Measurements from ENCODE around the gene ZC3H7A. TPM values are rescaled to one million over a fixed set of nuclear protein-coding genes. Genes with fewer than 3 reads are reported as not detected.

ZC3H7A gene, protein sequence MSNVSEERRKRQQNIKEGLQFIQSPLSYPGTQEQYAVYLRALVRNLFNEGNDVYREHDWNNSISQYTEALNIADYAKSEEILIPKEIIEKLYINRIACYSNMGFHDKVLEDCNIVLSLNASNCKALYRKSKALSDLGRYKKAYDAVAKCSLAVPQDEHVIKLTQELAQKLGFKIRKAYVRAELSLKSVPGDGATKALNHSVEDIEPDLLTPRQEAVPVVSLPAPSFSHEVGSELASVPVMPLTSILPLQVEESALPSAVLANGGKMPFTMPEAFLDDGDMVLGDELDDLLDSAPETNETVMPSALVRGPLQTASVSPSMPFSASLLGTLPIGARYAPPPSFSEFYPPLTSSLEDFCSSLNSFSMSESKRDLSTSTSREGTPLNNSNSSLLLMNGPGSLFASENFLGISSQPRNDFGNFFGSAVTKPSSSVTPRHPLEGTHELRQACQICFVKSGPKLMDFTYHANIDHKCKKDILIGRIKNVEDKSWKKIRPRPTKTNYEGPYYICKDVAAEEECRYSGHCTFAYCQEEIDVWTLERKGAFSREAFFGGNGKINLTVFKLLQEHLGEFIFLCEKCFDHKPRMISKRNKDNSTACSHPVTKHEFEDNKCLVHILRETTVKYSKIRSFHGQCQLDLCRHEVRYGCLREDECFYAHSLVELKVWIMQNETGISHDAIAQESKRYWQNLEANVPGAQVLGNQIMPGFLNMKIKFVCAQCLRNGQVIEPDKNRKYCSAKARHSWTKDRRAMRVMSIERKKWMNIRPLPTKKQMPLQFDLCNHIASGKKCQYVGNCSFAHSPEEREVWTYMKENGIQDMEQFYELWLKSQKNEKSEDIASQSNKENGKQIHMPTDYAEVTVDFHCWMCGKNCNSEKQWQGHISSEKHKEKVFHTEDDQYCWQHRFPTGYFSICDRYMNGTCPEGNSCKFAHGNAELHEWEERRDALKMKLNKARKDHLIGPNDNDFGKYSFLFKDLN
- 28.4 and 54.9 TPM in 2 replicates for total RNA-seq (2014; rRNA removed; shearing (Covaris generic); ENCODE audit: low replicate concordance)

- peaks cover 8% of the 10 kb centered on the region; the same call in 1 of the 2 replicates for H3K36me3 ChIP-seq (ENCODE audit: insufficient read depth, low read length)
- H3K79me2 ChIP-seq (ENCODE audit: low read length): peaks cover 50% of the 10 kb centered on the region
- peak within 1 kb of the TSS; percentile 45; the same call in 1 of the 2 replicates for H2AFZ ChIP-seq (ENCODE audit: low read length)
- peak; percentile 98 for DNase-seq
- H3K27ac ChIP-seq (ENCODE audit: low read length): peak within 1 kb of the TSS; percentile 91
- H3K9me2 ChIP-seq (replicated peaks; ENCODE audit: insufficient read depth, low read length): no peaks in the 10 kb centered on the region
- peak within 1 kb of the TSS; percentile 95 for H3K9ac ChIP-seq (ENCODE audit: low read length)
- H3K4me2 ChIP-seq (ENCODE audit: low read depth, low read length, poor library complexity, severe bottlenecking): peak within 1 kb of the TSS; percentile 96
- no peaks in the 10 kb centered on the region for H3K27me3 ChIP-seq (ENCODE audit: low read length)
- peak within 1 kb of the TSS; percentile 94 for H3K4me3 ChIP-seq (ENCODE audit: low read length)
- H3K9me3 ChIP-seq (ENCODE audit: low read length): no peaks in the 10 kb centered on the region
- peaks cover 10% of the 10 kb centered on the region for H4K20me1 ChIP-seq (ENCODE audit: insufficient read depth, low read depth, low read length)
- peaks cover 48% of the 10 kb centered on the region for H3K4me1 ChIP-seq (ENCODE audit: low read length)
Observed at GRCh38 chr16:11797166-11797956, at the start of gene ZC3H7A. Gene ZC3H7A (minus strand): TSS chr16:11797258. CDS start chr16:11782354, 14,904 bp downstream.

DNA sequence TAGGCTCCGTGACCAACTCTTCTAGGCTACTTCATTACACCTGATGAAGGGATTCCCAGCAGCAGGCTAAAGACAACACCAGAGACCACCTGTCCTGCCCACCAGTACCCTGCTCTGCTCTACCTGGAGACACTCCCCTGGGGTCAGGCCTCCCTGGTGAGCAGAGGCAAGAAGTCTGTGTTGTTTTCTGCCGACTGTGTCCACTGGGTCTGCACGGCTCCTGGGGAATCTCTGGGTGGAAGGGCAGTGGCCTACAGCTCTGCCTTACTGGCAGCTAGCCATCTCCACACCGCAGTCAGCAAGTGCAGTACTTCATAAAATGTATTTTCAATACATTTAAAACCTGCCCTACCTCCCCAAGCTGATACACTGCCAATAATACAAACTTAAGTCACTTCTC lies 47.4 kb upstream of the ZC3H7A start:
- no peak overlapping the region for H3K4me2 ChIP-seq (ENCODE audit: low read depth, low read length, poor library complexity, severe bottlenecking)
- no peak overlapping the region for H2AFZ ChIP-seq (ENCODE audit: low read length)
- H3K36me3 ChIP-seq (ENCODE audit: insufficient read depth, low read length): peaks cover 82% of the 10 kb centered on the region
- H3K4me1 ChIP-seq (ENCODE audit: low read length): no peaks in the 10 kb centered on the region
- no peaks in the 10 kb centered on the region for H3K27me3 ChIP-seq (ENCODE audit: low read length)
- no peak overlapping the region for H3K27ac ChIP-seq (ENCODE audit: low read length)
- DNase-seq: no peak
- H3K9ac ChIP-seq (ENCODE audit: low read length): no peak overlapping the region
- H3K9me3 ChIP-seq (ENCODE audit: low read length): no peaks in the 10 kb centered on the region
- no peaks in the 10 kb centered on the region for H3K9me2 ChIP-seq (replicated peaks; ENCODE audit: insufficient read depth, low read length)
- peaks cover 34% of the 10 kb centered on the region for H4K20me1 ChIP-seq (ENCODE audit: insufficient read depth, low read depth, low read length)
- peaks cover 42% of the 10 kb centered on the region for H3K79me2 ChIP-seq (ENCODE audit: low read length)
- no peak overlapping the region for H3K4me3 ChIP-seq (ENCODE audit: low read length)

- no peak overlapping the region for H2AFZ ChIP-seq (ENCODE audit: low read length)
- peaks cover 33% of the 10 kb centered on the region for H4K20me1 ChIP-seq (ENCODE audit: insufficient read depth, low read depth, low read length)
- H3K4me1 ChIP-seq (ENCODE audit: low read length): no peaks in the 10 kb centered on the region
- no peak overlapping the region for H3K27ac ChIP-seq (ENCODE audit: low read length)
- no peak for DNase-seq
- H3K9ac ChIP-seq (ENCODE audit: low read length): no peak overlapping the region
- H3K79me2 ChIP-seq (ENCODE audit: low read length): peaks cover 36% of the 10 kb centered on the region
- H3K9me2 ChIP-seq (replicated peaks; ENCODE audit: insufficient read depth, low read length): no peaks in the 10 kb centered on the region
- no peaks in the 10 kb centered on the region for H3K27me3 ChIP-seq (ENCODE audit: low read length)
- no peak overlapping the region for H3K4me3 ChIP-seq (ENCODE audit: low read length)
- H3K4me2 ChIP-seq (ENCODE audit: low read depth, low read length, poor library complexity, severe bottlenecking): no peak overlapping the region
- H3K36me3 ChIP-seq (ENCODE audit: insufficient read depth, low read length): peaks cover 81% of the 10 kb centered on the region
- H3K9me3 ChIP-seq (ENCODE audit: low read length): no peaks in the 10 kb centered on the region
Observed at GRCh38 chr16:11843861-11844260, 46.8 kb upstream of the ZC3H7A start.

- H3K4me1 ChIP-seq (ENCODE audit: low read length): no peaks in the 10 kb centered on the region
- DNase-seq: no peak
- no peak overlapping the region for H2AFZ ChIP-seq (ENCODE audit: low read length)
- no peak overlapping the region for H3K4me2 ChIP-seq (ENCODE audit: low read depth, low read length, poor library complexity, severe bottlenecking)
- peaks cover 80% of the 10 kb centered on the region for H3K36me3 ChIP-seq (ENCODE audit: insufficient read depth, low read length)
- no peak overlapping the region for H3K4me3 ChIP-seq (ENCODE audit: low read length)
- no peaks in the 10 kb centered on the region for H3K9me2 ChIP-seq (replicated peaks; ENCODE audit: insufficient read depth, low read length)
- no peak overlapping the region for H3K9ac ChIP-seq (ENCODE audit: low read length)
- H4K20me1 ChIP-seq (ENCODE audit: insufficient read depth, low read depth, low read length): peaks cover 26% of the 10 kb centered on the region
- H3K79me2 ChIP-seq (ENCODE audit: low read length): peaks cover 29% of the 10 kb centered on the region
- no peaks in the 10 kb centered on the region for H3K27me3 ChIP-seq (ENCODE audit: low read length)
- H3K9me3 ChIP-seq (ENCODE audit: low read length): no peaks in the 10 kb centered on the region
- H3K27ac ChIP-seq (ENCODE audit: low read length): no peak overlapping the region
Observed at GRCh38 chr16:11843206-11843605, 46.1 kb upstream of the ZC3H7A start.

DNA sequence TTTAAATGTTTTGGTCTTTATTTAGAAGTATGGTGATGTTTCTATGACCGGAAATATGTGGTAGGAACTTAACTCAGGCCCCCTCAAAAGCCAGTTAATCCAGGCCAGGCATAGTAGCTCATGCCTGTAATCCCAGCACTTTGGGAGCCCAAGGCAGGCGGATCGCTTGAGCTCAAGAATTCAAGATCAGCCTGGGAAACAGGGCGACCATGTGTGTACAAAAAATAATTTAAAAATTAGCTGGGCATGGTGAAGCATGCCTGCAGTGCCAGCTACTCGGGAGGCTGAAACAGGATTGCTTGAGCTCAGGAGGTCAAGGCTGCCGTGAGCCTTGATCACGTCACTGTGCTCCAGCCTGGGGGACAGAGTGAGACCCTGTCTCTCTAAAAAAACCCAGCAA lies 44.0 kb upstream of the ZC3H7A start:
- H3K4me1 ChIP-seq (ENCODE audit: low read length): no peaks in the 10 kb centered on the region

DNA sequence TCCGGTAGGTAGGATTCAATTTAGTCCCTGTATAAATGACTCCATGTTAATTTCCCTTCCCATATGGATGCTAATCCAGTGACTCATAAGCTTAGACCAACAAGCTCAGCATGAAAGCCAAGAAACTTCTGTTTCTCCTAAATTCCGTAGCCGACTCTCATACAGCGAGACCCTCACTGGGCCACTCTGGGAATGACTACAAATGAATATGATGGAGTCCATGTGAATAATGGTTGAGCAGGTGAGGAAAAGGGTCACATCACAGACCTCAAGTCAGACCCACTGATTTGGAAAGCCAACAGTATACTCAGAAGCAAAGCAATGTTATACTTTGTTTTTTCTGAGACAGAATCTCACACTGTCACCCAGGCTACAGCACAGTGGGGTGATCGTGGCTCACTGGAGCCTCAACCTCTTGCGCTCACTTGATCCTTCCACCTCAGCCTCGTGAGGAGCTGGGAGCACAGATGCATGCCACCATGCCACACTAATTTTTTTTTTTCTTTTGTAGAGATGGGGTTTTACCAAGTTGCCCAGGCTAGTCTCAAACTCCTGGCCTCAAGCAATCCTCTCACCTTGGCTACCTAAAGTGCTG lies 39.7 kb upstream of the ZC3H7A start:
- H3K36me3 ChIP-seq (ENCODE audit: insufficient read depth, low read length): peaks cover 51% of the 10 kb centered on the region
- no peak overlapping the region for H3K9ac ChIP-seq (ENCODE audit: low read length)

More for the DNA sequence above, 44.0 kb upstream of the ZC3H7A start:
- Histone ChIP-seq H3K4me3 (ENCODE audit: low read length) (no peak overlapping the region), H2AFZ (ENCODE audit: low read length) (no peak overlapping the region), H3K9me3 (ENCODE audit: low read length) (no peaks in the 10 kb centered on the region), H4K20me1 (ENCODE audit: insufficient read depth, low read depth, low read length) (peaks cover 26% of the 10 kb centered on the region), H3K27ac (ENCODE audit: low read length) (no peak overlapping the region), H3K79me2 (ENCODE audit: low read length) (peaks cover 11% of the 10 kb centered on the region; the same call in 1 of the 2 replicates), H3K9ac (ENCODE audit: low read length) (no peak overlapping the region), H3K9me2 (replicated peaks; ENCODE audit: insufficient read depth, low read length) (no peaks in the 10 kb centered on the region), H3K36me3 (ENCODE audit: insufficient read depth, low read length) (peaks cover 80% of the 10 kb centered on the region), H3K27me3 (ENCODE audit: low read length) (no peaks in the 10 kb centered on the region), H3K4me2 (ENCODE audit: low read depth, low read length, poor library complexity, severe bottlenecking) (no peak overlapping the region)
- DNase-seq: no peak

DNA sequence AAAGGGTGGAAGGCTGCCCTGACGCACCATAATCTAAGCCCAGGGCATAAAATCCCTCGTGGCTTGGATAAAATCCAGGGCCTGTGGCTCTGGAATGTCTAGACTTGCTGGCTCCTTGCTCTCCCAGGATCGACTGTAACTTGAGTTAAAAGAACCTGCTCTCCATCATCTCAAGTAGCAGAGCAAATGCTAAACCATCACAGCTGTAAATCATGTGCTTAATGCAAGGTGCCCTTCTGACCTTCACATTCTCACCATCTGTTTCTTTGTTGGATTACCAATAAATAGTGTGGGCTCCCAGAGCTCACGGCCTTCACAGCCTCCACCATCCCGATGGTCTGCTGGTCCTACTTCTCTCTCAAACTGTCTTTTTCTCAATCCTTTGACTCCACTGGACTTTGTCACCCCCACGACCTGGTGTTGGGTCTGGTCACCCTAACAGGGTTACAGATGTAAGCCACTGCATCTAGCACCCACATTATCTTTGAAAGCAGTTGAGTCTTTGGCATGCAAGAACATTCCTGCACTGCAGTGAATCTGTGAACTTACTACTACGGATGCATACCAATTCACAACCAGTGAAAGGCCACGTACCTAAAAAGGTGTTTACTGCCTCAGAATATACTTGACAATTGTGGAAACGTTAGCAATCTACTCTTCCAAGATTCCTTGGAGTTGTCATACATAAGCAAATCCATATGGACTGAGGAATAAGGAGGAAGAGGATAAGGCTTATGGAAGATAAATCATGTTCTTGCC lies 39.0 kb upstream of the ZC3H7A start:
- H3K79me2 ChIP-seq (ENCODE audit: low read length): no peaks in the 10 kb centered on the region
- no peaks in the 10 kb centered on the region for H3K4me1 ChIP-seq (ENCODE audit: low read length)
- no peak for DNase-seq
- H3K4me3 ChIP-seq (ENCODE audit: low read length): no peak overlapping the region
- no peaks in the 10 kb centered on the region for H3K9me2 ChIP-seq (replicated peaks; ENCODE audit: insufficient read depth, low read length)
- H3K27me3 ChIP-seq (ENCODE audit: low read length): no peaks in the 10 kb centered on the region
- H3K9me3 ChIP-seq (ENCODE audit: low read length): no peaks in the 10 kb centered on the region
- no peak overlapping the region for H3K9ac ChIP-seq (ENCODE audit: low read length)
- peaks cover 13% of the 10 kb centered on the region for H4K20me1 ChIP-seq (ENCODE audit: insufficient read depth, low read depth, low read length)
- no peak overlapping the region for H3K27ac ChIP-seq (ENCODE audit: low read length)
- no peak overlapping the region for H2AFZ ChIP-seq (ENCODE audit: low read length)
- H3K36me3 ChIP-seq (ENCODE audit: insufficient read depth, low read length): peaks cover 45% of the 10 kb centered on the region
- H3K4me2 ChIP-seq (ENCODE audit: low read depth, low read length, poor library complexity, severe bottlenecking): no peak overlapping the region

More for the DNA sequence above, 39.7 kb upstream of the ZC3H7A start:
- no peak overlapping the region for H3K27ac ChIP-seq (ENCODE audit: low read length)
- H3K79me2 ChIP-seq (ENCODE audit: low read length): no peaks in the 10 kb centered on the region
- H3K9me2 ChIP-seq (replicated peaks; ENCODE audit: insufficient read depth, low read length): no peaks in the 10 kb centered on the region
- no peaks in the 10 kb centered on the region for H3K4me1 ChIP-seq (ENCODE audit: low read length)
- H4K20me1 ChIP-seq (ENCODE audit: insufficient read depth, low read depth, low read length): peaks cover 13% of the 10 kb centered on the region
- H3K4me3 ChIP-seq (ENCODE audit: low read length): no peak overlapping the region
- H3K9me3 ChIP-seq (ENCODE audit: low read length): no peaks in the 10 kb centered on the region
- no peak overlapping the region for H3K4me2 ChIP-seq (ENCODE audit: low read depth, low read length, poor library complexity, severe bottlenecking)
- DNase-seq: no peak
- H2AFZ ChIP-seq (ENCODE audit: low read length): no peak overlapping the region
- no peaks in the 10 kb centered on the region for H3K27me3 ChIP-seq (ENCODE audit: low read length)

All from Karpas-422 (cell line).